PC-3 (cell line): ENCODE measurements around the gene CASTOR1. TPM values are rescaled to one million over a fixed set of nuclear protein-coding genes. Genes with fewer than 3 reads are reported as not detected.
A peak's percentile ranks its signal among the peaks of the same experiment; 100 is the strongest.

Experiments
- ATAC-seq: fragments of 200-7000 bp; cut with Tn5 transposase; 2 replicates; pipeline ENCODE4 v1.9.1; 2020; ENCODE audit warnings: mild to moderate bottlenecking, moderate library complexity
- BruUV-seq: library from RNA; stranded (reverse); fragments of 400-500 nt; replicated peaks from 2 replicates; lab custom pipeline; 2021; lab: Mats Ljungman, UMichigan
- CTCF ChIA-PET: fragments of 300-600 bp; sonication (Branson Sonifier 250); formaldehyde crosslinking; loops from one replicate; lab custom pipeline; 2022; ENCODE audit warnings: antibody characterized with exemption; lab: Charles Lee
- POLR2A ChIA-PET: fragments of 300-600 bp; sonication (Branson Sonifier 250); formaldehyde crosslinking; loops from one replicate; lab custom pipeline; 2022; ENCODE audit warnings: antibody characterized with exemption; ENCODE audit not compliant: unreplicated experiment; lab: Charles Lee
- DNase-seq: peaks from one replicate; pipeline ENCODE4 v3.0.0-alpha.2; 2015
- H2AFZ ChIP-seq: fragments of 300-600 bp; sonication (generic); 2 replicates; pipeline ENCODE4 v1.6.0; 2016; ENCODE audit warnings: antibody characterized with exemption, low read length
- H3F3A ChIP-seq: fragments of 300-600 bp; sonication (generic); one replicate; pipeline ENCODE4 v1.6.0; 2017; ENCODE audit warnings: antibody characterized with exemption, low read length, control low read depth, mild to moderate bottlenecking; ENCODE audit not compliant: unreplicated experiment
- H3K27ac ChIP-seq: fragments of 300-600 bp; sonication (generic); 2 replicates; pipeline ENCODE4 v1.5.1; 2016; ENCODE audit warnings: mild to moderate bottlenecking, low read length
- H3K27me3 ChIP-seq: fragments of 300-600 bp; sonication (generic); 2 replicates; pipeline ENCODE4 v1.6.1; 2016; ENCODE audit warnings: low read length, mixed read lengths
- H3K36me3 ChIP-seq: fragments of 300-600 bp; sonication (generic); 2 replicates; pipeline ENCODE4 v1.6.1; 2016; ENCODE audit warnings: low read depth, mixed run types, low read length, mixed read lengths
- H3K4me1 ChIP-seq: fragments of 300-600 bp; sonication (generic); 2 replicates; pipeline ENCODE4 v1.5.1; 2016; ENCODE audit warnings: low read length; ENCODE audit not compliant: insufficient read depth
- H3K4me2 ChIP-seq: fragments of 300-600 bp; sonication (generic); 2 replicates; pipeline ENCODE4 v1.6.0; 2016; ENCODE audit warnings: low read length
- H3K4me3 ChIP-seq: fragments of 300-600 bp; sonication (generic); 2 replicates; pipeline ENCODE4 v1.5.1; 2016; ENCODE audit warnings: mild to moderate bottlenecking, low read length, mixed read lengths
- H3K79me2 ChIP-seq: fragments of 300-600 bp; sonication (generic); 2 replicates; pipeline ENCODE4 v1.6.1; 2017; ENCODE audit warnings: low read length, mixed read lengths
- H3K9ac ChIP-seq: fragments of 300-600 bp; sonication (generic); 2 replicates; pipeline ENCODE4 v1.6.0; 2016; ENCODE audit warnings: mild to moderate bottlenecking, low read length
- H3K9me2 ChIP-seq: fragments of 300-600 bp; sonication (generic); replicated peaks from 2 replicates; pipeline ENCODE4 v1.6.1; 2016; ENCODE audit warnings: mixed run types, low read length, mixed read lengths
- H3K9me3 ChIP-seq: fragments of 300-600 bp; sonication (generic); 2 replicates; pipeline ENCODE4 v1.6.1; 2016; ENCODE audit warnings: low read length, mixed read lengths
- H4K20me1 ChIP-seq: fragments of 300-600 bp; sonication (generic); 2 replicates; pipeline ENCODE4 v1.6.1; 2016; ENCODE audit warnings: low read length, mixed read lengths
- CTCF ChIP-seq: fragments of 300-600 bp; sonication (generic); conservative IDR thresholded peaks from 2 replicates; pipeline ENCODE4 v1.5.1; 2017; ENCODE audit warnings: antibody characterized with exemption, low read depth, mild to moderate bottlenecking, low read length
- EZH2 ChIP-seq: fragments of 300-600 bp; sonication (generic); IDR thresholded peaks from one replicate; pipeline ENCODE4 v1.6.1; 2017; ENCODE audit warnings: antibody characterized with exemption, mild to moderate bottlenecking, low read length; ENCODE audit not compliant: unreplicated experiment
- EZH2phosphoT487 ChIP-seq: fragments of 300-600 bp; sonication (generic); IDR thresholded peaks from 2 replicates; pipeline ENCODE4 v1.6.1; 2018; ENCODE audit warnings: mild to moderate bottlenecking, antibody characterized with exemption, low read length, borderline replicate concordance
- intact Hi-C: fragments of 100-400 bp; cut with micrococcal nuclease; formaldehyde crosslinking; loops from 2 replicates; pipeline ENCODE4 v1.9.0; 2023
- total RNA-seq: library from RNA; depleted of rRNA; stranded (reverse); fragments of >200 nt; gene quantifications from 2 replicates; pipeline ENCODE4 v1.2.3, GENCODE V29; 2014

CASTOR1 gene
- total RNA-seq, 1 experiment from 2014 or later, result 4.2 TPM

- Histone ChIP-seq H3K4me2 (peak overlapping the region; percentile 76), H3K4me3 (peak overlapping the region; percentile 23; the same call in 1 of the 2 replicates), H3K79me2 (peaks cover 77% of the 10 kb centered on the region), H3K9ac (peak overlapping the region; percentile 54), H2AFZ (no peak overlapping the region), H3K27me3 (no peaks in the 10 kb centered on the region), H3K27ac (peak overlapping the region; percentile 91), H3K9me3 (no peaks in the 10 kb centered on the region), H4K20me1 (no peaks in the 10 kb centered on the region), H3K9me2 (no peaks in the 10 kb centered on the region), H3K36me3 (no peaks in the 10 kb centered on the region), H3F3A (no peaks in the 10 kb centered on the region), H3K4me1 (peaks cover 66% of the 10 kb centered on the region)
- CTCF ChIA-PET, result no interaction called here
- TF ChIP-seq CTCF (no peak), EZH2 (no peak), EZH2phosphoT487 (no peak)
- peak; percentile 58 for DNase-seq
- BruUV-seq, result no TSS peak
- intact Hi-C loops, result no loop called here
- POLR2A ChIA-PET, result no interaction called here
- ATAC-seq, result peak; percentile 82
Observed at GRCh38 chr22:30310881-30311771, 21.8 kb upstream of the CASTOR1 start.

GRCh38 chr22:30309951-30310741 lies 20.8 kb upstream of the CASTOR1 start:
- peaks cover 74% of the 10 kb centered on the region for H3K4me1 ChIP-seq

More at GRCh38 chr22:30309951-30310741, 20.8 kb upstream of the CASTOR1 start:
- no peak overlapping the region for H3K4me3 ChIP-seq
- no peaks in the 10 kb centered on the region for H3K27me3 ChIP-seq
- ChIA-PET POLR2A (no interaction called here), CTCF (interaction anchor here (0.6 kb wide), 1 partner anchor 17 kb away, joined by 4 read pairs; no protein-coding TSS in a partner anchor)
- H3F3A ChIP-seq, result peaks cover 5% of the 10 kb centered on the region
- no peak overlapping the region for H3K27ac ChIP-seq
- H3K36me3 ChIP-seq, result no peaks in the 10 kb centered on the region
- ATAC-seq (no peak), DNase-seq (no peak)
- BruUV-seq, result no TSS peak
- intact Hi-C loops, result no loop called here
- H3K79me2 ChIP-seq, result peaks cover 74% of the 10 kb centered on the region
- H4K20me1 ChIP-seq, result no peaks in the 10 kb centered on the region
- no peak overlapping the region for H2AFZ ChIP-seq
- H3K4me2 ChIP-seq, result no peak overlapping the region
- H3K9ac ChIP-seq, result no peak overlapping the region
- no peaks in the 10 kb centered on the region for H3K9me2 ChIP-seq
- H3K9me3 ChIP-seq, result no peaks in the 10 kb centered on the region
- TF ChIP-seq EZH2phosphoT487, result no peak
- TF ChIP-seq EZH2, result no peak
- TF ChIP-seq CTCF, result no peak
